Effector memory CD8-positive, alpha-beta T cell (primary cell): ENCODE data around the gene PPP3CA.
A peak's percentile ranks its signal among the peaks of the same experiment; 100 is the strongest.

ENCODE experiments used
- ATAC-seq: fragments of 150-1000 bp; cut with Tn5 transposase; replicated peaks from 2 replicates; pipeline ENCODE4 v1.10.0; 2021; ENCODE audit warnings: mild to moderate bottlenecking, moderate library complexity
- DNase-seq, 3 experiments: peaks; one replicate each; pipeline ENCODE4 v3.0.0; 2021
- H3K27ac Mint-ChIP-seq, 2 donors: one replicate each; pipeline ENCODE4 v1.8.0; 2022; ENCODE audit warnings: mild to moderate bottlenecking in 2 of 2, mixed read lengths in 2 of 2, moderate library complexity in 2 of 2
- H3K27me3 Mint-ChIP-seq, 2 donors: one replicate each; pipeline ENCODE4 v1.8.0; 2022; ENCODE audit warnings: mixed read lengths in 2 of 2
- H3K36me3 Mint-ChIP-seq: one replicate; pipeline ENCODE4 v1.8.0; 2022; ENCODE audit warnings: mild to moderate bottlenecking, moderate library complexity, mixed read lengths; ENCODE audit not compliant: insufficient read depth
- H3K4me1 Mint-ChIP-seq, 2 donors: one replicate each; pipeline ENCODE4 v1.8.0; 2022; ENCODE audit warnings: low read depth in 2 of 2, mixed read lengths in 2 of 2
- H3K4me3 Mint-ChIP-seq, 2 donors: one replicate each; pipeline ENCODE4 v1.8.0; 2022; ENCODE audit warnings: mild to moderate bottlenecking in 2 of 2, mixed read lengths in 2 of 2, moderate library complexity in 2 of 2
- H3K9me3 Mint-ChIP-seq, 2 donors: one replicate each; pipeline ENCODE4 v1.8.0; 2022; ENCODE audit warnings: mixed read lengths in 2 of 2

PPP3CA gene

GRCh38 chr4:101224358-101225218, 122.7 kb downstream of the PPP3CA start:
- DNase-seq (no peak), ATAC-seq (peak; percentile 58)
- peaks cover 34 to 51% of the 10 kb centered on the region in 2 donors for H3K4me1 Mint-ChIP-seq
- H3K27ac Mint-ChIP-seq = peak overlapping the region in 1 of 2 donors; percentile 86
- H3K4me3 Mint-ChIP-seq = peak overlapping the region in 1 of 2 donors; percentile 48
- no peaks in the 10 kb centered on the region for H3K27me3 Mint-ChIP-seq
- no peaks in the 10 kb centered on the region for H3K36me3 Mint-ChIP-seq
- no peaks in the 10 kb centered on the region for H3K9me3 Mint-ChIP-seq

GRCh38 chr4:101222156-101222845, 125.0 kb downstream of the PPP3CA start:
- Mint-ChIP-seq H3K27ac (peak overlapping the region in 1 of 2 donors; percentile 86), H3K27me3 (no peaks in the 10 kb centered on the region), H3K9me3 (no peaks in the 10 kb centered on the region), H3K36me3 (no peaks in the 10 kb centered on the region), H3K4me3 (no peak overlapping the region), H3K4me1 (peaks cover 34 to 60% of the 10 kb centered on the region in 2 donors)
- no peak for ATAC-seq
- DNase-seq = no peak

- ATAC-seq (no peak), DNase-seq (no peak)
- Mint-ChIP-seq H3K4me3 (no peak overlapping the region), H3K36me3 (no peaks in the 10 kb centered on the region), H3K4me1 (peaks cover 33 to 60% of the 10 kb centered on the region in 2 donors), H3K27me3 (no peaks in the 10 kb centered on the region), H3K9me3 (no peaks in the 10 kb centered on the region), H3K27ac (no peak overlapping the region)
Observed at GRCh38 chr4:101221294-101221693, 126.0 kb downstream of the PPP3CA start.

GRCh38 chr4:101218894-101219293, 128.4 kb downstream of the PPP3CA start:
- no peaks in the 10 kb centered on the region for H3K27me3 Mint-ChIP-seq
- no peak for ATAC-seq
- H3K4me1 Mint-ChIP-seq = peaks cover 19 to 44% of the 10 kb centered on the region in 2 donors
- DNase-seq = no peak
- no peaks in the 10 kb centered on the region for H3K36me3 Mint-ChIP-seq
- no peak overlapping the region for H3K27ac Mint-ChIP-seq
- no peak overlapping the region for H3K4me3 Mint-ChIP-seq
- no peaks in the 10 kb centered on the region for H3K9me3 Mint-ChIP-seq

GRCh38 chr4:101218346-101218745, 129.0 kb downstream of the PPP3CA start:
- no peak overlapping the region for H3K4me3 Mint-ChIP-seq
- H3K9me3 Mint-ChIP-seq = no peaks in the 10 kb centered on the region
- H3K27me3 Mint-ChIP-seq = no peaks in the 10 kb centered on the region
- H3K36me3 Mint-ChIP-seq = no peaks in the 10 kb centered on the region
- ATAC-seq (no peak), DNase-seq (no peak)
- H3K27ac Mint-ChIP-seq = peak overlapping the region in 1 of 2 donors; percentile 33
- peaks cover 17 to 38% of the 10 kb centered on the region in 2 donors for H3K4me1 Mint-ChIP-seq

- Mint-ChIP-seq H3K27me3 (no peaks in the 10 kb centered on the region), H3K9me3 (no peaks in the 10 kb centered on the region), H3K4me3 (no peak overlapping the region), H3K36me3 (no peaks in the 10 kb centered on the region), H3K4me1 (peaks cover 9 to 32% of the 10 kb centered on the region in 2 donors), H3K27ac (peak overlapping the region in 1 of 2 donors; percentile 33)
- ATAC-seq (no peak), DNase-seq (no peak)
Observed at GRCh38 chr4:101217353-101218031, 129.8 kb downstream of the PPP3CA start.

- Mint-ChIP-seq H3K27me3 (no peaks in the 10 kb centered on the region), H3K4me1 (peaks cover 12 to 50% of the 10 kb centered on the region in 2 donors), H3K9me3 (no peaks in the 10 kb centered on the region), H3K27ac (peak overlapping the region in 1 of 2 donors; percentile 47), H3K36me3 (no peaks in the 10 kb centered on the region), H3K4me3 (no peak overlapping the region)
- ATAC-seq (no peak), DNase-seq (no peak)
Observed at GRCh38 chr4:101211146-101211553, 136.2 kb downstream of the PPP3CA start.

- DNase-seq (no peak), ATAC-seq (no peak)
- Mint-ChIP-seq H3K4me1 (peaks cover 20 to 58% of the 10 kb centered on the region in 2 donors), H3K27me3 (no peaks in the 10 kb centered on the region), H3K36me3 (no peaks in the 10 kb centered on the region), H3K9me3 (no peaks in the 10 kb centered on the region), H3K27ac (peak overlapping the region in 1 of 2 donors; percentile 47), H3K4me3 (no peak overlapping the region)
Observed at GRCh38 chr4:101210331-101210730, 137.0 kb downstream of the PPP3CA start.

GRCh38 chr4:101208171-101208570, 139.2 kb downstream of the PPP3CA start:
- H3K9me3 Mint-ChIP-seq = no peaks in the 10 kb centered on the region
- peaks cover 22 to 58% of the 10 kb centered on the region in 2 donors for H3K4me1 Mint-ChIP-seq

GRCh38 chr4:101205916-101206315, 141.4 kb downstream of the PPP3CA start:
- Mint-ChIP-seq H3K9me3 (no peaks in the 10 kb centered on the region), H3K27ac (peak overlapping the region; percentile 39 to 91), H3K36me3 (no peaks in the 10 kb centered on the region), H3K4me1 (peaks cover 29 to 53% of the 10 kb centered on the region in 2 donors), H3K27me3 (no peaks in the 10 kb centered on the region), H3K4me3 (peak overlapping the region; percentile 49 to 56)
- peak; percentile 99 for ATAC-seq
- peak; percentile 8 to 25 (median 17) for DNase-seq

More at GRCh38 chr4:101208171-101208570, 139.2 kb downstream of the PPP3CA start:
- Mint-ChIP-seq H3K36me3 (no peaks in the 10 kb centered on the region), H3K4me3 (no peak overlapping the region), H3K27me3 (no peaks in the 10 kb centered on the region), H3K27ac (no peak overlapping the region)
- no peak for DNase-seq
- no peak for ATAC-seq

- Mint-ChIP-seq H3K4me1 (peaks cover 43 to 63% of the 10 kb centered on the region in 2 donors), H3K27ac (peak overlapping the region in 1 of 2 donors; percentile 44), H3K9me3 (no peaks in the 10 kb centered on the region), H3K4me3 (no peak overlapping the region), H3K27me3 (no peaks in the 10 kb centered on the region), H3K36me3 (no peaks in the 10 kb centered on the region)
- DNase-seq = no peak
- no peak for ATAC-seq
Observed at GRCh38 chr4:101201421-101201820, 145.9 kb downstream of the PPP3CA start.

- no peak for DNase-seq
- Mint-ChIP-seq H3K4me1 (peaks cover 34 to 56% of the 10 kb centered on the region in 2 donors), H3K27ac (no peak overlapping the region), H3K27me3 (no peaks in the 10 kb centered on the region), H3K36me3 (peaks cover 3% of the 10 kb centered on the region), H3K9me3 (no peaks in the 10 kb centered on the region), H3K4me3 (no peak overlapping the region)
- ATAC-seq = peak; percentile 27
Observed at GRCh38 chr4:101200561-101200960, 146.8 kb downstream of the PPP3CA start.
